ENCODE results near the gene WDFY4. TPM values are rescaled to one million over a fixed set of nuclear protein-coding genes. Genes with fewer than 3 reads are reported as not detected.

Gene WDFY4
- total RNA-seq, 1 donor from 2014 or later: 0.41 TPM

GRCh38 chr10:48786606-48787282 is 102.1 kb downstream of the WDFY4 start:
- DNase-seq (ENCODE audit: extremely low read depth, low read depth, low spot score): no peak

- DNase-seq (ENCODE audit: extremely low read depth, low read depth, low spot score): no peak
These were observed 103.9 kb downstream of the WDFY4 start for GRCh38 chr10:48788554-48788953.

GRCh38 chr10:48789486-48790456 is 105.1 kb downstream of the WDFY4 start:
- no peak for DNase-seq (ENCODE audit: extremely low read depth, low read depth, low spot score)

DNA sequence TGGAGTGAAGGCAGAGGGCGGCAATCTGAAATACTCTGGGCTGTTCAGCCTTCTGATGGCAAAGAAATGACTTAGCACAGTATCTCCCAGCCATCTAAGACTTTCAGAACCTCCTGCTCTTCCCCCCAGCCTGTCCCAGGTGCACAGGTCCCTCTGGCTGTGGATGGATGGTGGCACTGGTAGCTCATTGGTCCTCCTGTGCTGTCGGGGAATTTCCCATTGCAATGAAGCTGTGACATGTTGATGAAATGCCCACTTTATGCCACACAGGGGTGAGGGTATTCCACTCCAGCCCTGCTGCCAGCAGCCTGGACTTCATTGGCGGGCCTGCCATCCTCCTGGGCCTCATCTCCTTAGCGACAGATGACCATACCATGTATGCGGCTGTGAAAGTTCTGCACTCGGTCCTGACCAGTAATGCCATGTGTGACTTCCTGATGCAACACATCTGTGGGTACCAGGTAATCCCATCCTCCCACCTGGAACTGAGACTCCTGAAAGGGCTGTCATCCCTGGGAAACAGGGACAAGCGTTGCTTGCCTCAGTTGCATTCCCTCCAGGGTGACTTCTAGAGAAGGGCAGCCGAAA is 105.9 kb downstream of the WDFY4 start:
- no peak for DNase-seq (ENCODE audit: extremely low read depth, low read depth, low spot score)

DNA sequence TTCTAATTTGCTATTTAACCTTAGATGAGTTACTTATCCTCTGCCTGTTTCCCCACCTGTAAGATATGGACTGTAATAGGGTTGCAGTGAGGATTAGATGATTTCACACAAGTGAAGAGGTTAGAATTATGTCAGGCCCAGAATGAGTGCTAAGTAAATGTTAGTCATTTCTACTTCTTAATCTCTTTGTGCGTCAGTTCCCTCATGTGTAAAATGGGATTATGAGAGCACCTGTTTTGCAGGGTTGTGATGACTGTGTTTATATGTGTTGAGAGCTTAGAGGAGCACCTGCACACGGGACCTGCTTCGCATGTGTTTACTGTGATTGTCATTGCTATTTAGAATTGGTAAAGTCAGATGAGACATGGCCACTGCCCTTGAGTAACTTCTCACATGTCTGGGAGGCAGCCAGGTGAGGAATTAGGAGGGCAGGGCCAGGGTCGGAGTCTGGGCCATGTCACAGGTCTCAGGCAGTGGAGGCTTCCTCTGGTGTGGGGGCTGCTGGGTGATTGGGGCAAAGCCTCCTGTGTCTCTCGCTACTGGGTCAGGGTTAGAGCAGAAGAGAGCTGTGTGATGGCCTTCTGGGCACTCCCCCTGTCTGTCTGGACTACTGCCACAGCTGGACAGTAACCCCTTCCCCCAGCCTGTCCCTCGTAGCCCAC is 106.7 kb downstream of the WDFY4 start:
- DNase-seq (ENCODE audit: extremely low read depth, low read depth, low spot score): no peak

- no peak for DNase-seq (ENCODE audit: extremely low read depth, low read depth, low spot score)
These were observed 107.4 kb downstream of the WDFY4 start for GRCh38 chr10:48792121-48792520.

DNA sequence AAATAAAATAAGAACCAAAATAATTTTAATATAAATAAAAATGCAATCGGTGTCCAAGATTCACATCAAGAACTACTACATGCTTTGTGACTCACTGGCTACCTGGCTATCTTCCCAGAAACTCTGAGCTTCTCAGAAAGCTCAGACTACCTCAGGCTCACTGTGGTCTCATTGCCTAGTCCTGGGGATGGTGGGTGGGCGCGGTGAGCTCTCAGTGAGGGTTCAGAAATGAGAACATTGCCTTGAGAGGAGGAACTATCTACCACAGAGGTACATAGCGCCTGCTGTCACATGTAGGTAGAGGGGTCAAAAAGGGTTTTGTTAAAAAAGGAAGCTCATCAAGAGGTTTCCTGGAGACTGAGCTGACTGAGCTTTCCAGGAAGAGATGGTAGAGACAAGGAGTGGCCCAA is 108.0 kb downstream of the WDFY4 start:
- no peak for DNase-seq (ENCODE audit: extremely low read depth, low read depth, low spot score)

GRCh38 chr10:48794074-48794473 is 109.4 kb downstream of the WDFY4 start:
- DNase-seq (ENCODE audit: extremely low read depth, low read depth, low spot score): no peak

GRCh38 chr10:48796713-48797245 is 112.1 kb downstream of the WDFY4 start:
- DNase-seq (ENCODE audit: extremely low read depth, low read depth, low spot score): no peak

DNA sequence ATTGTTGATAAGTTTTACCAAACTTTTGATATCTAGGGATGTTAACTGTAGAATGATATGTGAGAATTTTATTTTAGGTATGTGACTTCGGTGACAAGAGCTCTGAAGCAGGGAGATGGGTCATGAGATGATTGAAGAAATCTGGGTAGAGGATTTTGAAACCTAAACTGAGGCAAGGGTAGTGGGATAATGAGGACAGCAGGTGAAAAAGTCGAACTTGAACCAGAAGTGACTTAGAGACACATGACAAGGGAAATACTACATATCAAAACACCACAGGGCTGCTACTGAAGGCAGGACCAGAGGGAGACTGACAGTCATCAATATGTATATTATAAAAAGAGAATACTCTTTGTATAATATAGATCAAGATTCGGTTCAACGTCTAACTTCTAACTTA is 113.2 kb downstream of the WDFY4 start:
- no peak for DNase-seq (ENCODE audit: extremely low read depth, low read depth, low spot score)

DNA sequence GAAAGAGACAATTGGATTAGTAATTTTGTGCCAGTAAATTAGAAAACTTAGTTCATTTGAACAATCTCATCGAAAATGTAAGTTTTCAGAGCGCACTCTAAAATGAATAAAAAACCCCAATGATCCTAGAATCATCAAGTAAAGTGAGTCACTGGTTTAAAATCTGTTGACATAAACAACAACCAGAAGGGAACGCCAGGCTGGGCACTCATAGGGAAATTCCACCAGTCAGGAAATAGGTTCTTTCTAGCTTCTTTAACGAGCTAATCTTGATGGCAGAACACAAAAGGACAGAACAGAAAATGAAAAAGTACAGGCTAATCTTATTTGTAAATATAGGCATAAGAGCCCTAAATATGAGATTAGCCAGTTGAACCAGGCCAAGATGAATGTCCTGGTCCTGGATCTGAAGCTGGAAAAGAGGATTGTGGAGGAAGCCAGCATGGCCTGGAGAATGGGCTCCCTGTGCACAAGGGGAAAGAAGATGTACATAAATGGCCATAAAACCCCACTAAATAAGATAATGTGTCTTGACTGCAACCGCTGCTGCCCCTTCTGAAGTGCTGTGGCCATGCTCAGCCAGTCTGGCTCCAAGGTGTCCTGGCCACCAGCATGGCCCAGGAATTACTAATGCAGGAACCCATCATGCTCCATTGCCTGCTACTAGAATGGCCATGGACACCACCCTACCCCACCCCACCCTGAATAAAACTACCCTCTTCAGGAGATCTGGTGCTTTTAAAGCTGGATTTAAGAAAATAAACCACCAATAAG is 114.0 kb downstream of the WDFY4 start:
- no peak for DNase-seq (ENCODE audit: extremely low read depth, low read depth, low spot score)

DNA sequence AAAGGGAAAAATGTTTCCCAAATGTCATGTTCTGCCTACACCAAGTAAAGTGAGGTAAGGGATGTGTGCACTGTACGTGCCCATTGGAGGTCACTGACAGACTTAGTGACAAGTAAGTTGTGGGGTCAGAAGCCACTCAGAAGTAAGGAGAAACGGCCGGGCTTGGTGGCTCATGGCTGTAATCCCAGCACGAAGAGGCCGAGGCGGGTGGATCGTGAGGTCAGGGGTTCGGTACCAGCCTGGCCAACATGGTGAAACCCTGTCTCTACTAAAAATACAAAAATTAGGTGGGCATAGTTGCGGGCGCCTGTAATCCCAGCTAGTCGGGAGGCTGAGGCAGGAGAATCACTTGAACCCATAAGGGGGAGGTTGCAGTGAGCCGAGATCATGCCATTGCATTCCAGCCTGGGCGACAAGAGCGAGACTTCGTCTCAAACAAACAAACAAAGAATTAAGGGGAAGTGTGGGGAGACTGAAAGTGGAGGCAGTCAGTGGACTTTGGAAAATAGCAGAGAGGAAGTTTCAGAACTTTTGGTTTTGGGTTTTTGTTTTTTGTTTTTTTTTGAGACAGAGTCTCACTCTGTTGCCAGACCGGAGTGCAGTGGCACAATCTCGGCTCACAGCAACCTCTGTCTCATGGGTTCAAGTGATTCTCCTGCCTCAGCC is 114.8 kb downstream of the WDFY4 start:
- no peak for DNase-seq (ENCODE audit: extremely low read depth, low read depth, low spot score)

- no peak for DNase-seq (ENCODE audit: extremely low read depth, low read depth, low spot score)
These were observed 115.5 kb downstream of the WDFY4 start for GRCh38 chr10:48800007-48800675.

DNA sequence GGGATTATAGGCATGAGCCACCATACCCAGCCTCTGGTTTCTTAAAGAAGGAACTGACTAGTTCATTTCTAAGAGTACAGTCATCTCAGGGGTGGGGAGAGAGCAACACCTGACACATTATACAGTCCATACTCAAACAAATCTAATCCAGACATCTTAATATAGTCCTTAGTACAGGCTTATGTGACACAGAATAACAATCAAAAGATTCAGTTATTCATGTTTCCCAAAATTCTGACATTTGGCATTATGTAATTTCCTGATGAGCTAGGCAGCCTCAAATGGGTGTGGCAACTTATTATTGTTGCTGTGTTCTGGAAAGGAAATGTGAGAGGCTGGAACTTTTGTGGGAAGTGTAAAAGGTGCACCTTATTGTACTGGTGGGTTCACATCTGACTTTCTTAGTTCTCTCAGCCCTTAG is 116.3 kb downstream of the WDFY4 start:
- no peak for DNase-seq (ENCODE audit: extremely low read depth, low read depth, low spot score)

- no peak for DNase-seq (ENCODE audit: extremely low read depth, low read depth, low spot score)
These were observed 118.0 kb downstream of the WDFY4 start for GRCh38 chr10:48802611-48803071.

DNA sequence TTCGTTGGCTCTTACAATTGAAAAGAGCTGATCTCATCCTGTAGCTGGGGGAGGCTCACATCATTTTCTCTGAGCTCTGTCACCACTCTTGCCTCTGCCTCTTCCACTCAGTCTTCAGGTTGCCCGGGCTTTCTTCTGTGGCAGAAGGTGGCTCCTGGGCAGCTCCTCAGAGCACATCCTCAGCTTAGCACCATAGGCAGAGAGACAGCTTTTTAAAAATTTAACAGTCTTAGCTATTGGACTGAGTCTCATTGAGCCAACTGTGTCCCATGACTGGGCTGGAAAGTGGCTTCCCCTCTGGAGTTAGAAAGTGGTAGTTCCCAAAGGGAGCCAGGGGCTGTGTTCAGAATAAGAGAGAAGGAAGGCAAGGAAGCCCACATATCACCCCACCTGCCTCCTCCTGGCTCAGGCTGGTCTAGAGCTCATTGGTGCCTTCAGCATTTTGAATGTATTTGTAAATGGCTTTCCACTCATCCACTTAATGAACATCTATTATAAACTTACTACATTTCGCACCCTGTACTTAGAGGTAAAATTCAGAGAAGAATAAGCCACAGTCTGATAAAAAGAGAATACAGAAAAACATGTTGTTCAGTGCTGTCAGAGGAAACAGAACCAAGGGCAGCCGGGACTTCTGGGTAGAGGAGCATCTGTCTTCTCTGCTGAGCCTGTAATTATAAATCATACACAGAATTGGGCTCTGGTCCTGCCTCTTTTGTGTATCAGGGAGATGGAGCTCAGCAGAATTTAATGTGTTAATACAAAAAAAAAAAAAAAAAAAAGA is 119.3 kb downstream of the WDFY4 start:
- no peak for DNase-seq (ENCODE audit: extremely low read depth, low read depth, low spot score)

GRCh38 chr10:48804740-48805182 is 120.1 kb downstream of the WDFY4 start:
- no peak for DNase-seq (ENCODE audit: extremely low read depth, low read depth, low spot score)

DNA sequence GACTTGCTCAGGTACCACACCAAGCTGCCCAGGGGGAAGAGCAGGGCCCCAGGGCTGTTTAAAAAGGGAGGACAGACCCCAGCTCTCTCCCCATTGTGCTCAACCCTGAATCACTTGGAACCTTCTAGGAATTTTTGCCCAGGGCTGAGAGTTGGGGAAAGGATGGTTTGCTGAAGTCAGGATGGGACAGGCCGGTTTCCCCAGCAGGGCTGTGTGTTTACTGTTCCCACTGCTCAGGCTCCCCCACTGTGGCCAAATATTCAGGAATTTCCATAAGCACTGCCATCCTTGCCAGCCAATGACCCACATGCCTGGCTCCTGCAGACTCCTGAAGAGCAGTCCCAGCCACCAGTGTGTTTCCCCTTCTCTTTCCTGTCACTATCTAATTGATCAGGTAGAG is 120.7 kb downstream of the WDFY4 start:
- DNase-seq (ENCODE audit: extremely low read depth, low read depth, low spot score): no peak

Measured in glomerular endothelial cell (primary cell).